H1 (cell line): Measurements from ENCODE around the gene ITGA4. TPM values are rescaled to one million over a fixed set of nuclear protein-coding genes. Genes with fewer than 3 reads are reported as not detected.

ENCODE experiments used
- CTCF ChIA-PET: fragments of 300-600 bp; sonication (Branson Sonifier 250); formaldehyde crosslinking; loops from one replicate; lab custom pipeline; 2021; ENCODE audit not compliant: partially characterized antibody; lab: Charles Lee
- POLR2A ChIA-PET: fragments of 300-600 bp; sonication (Branson Sonifier 250); formaldehyde crosslinking; loops from one replicate; lab custom pipeline; 2021; ENCODE audit warnings: inconsistent platforms; ENCODE audit not compliant: partially characterized antibody; lab: Charles Lee
- DNase-seq, 2 experiments: peaks; one replicate each; pipeline versions ENCODE4 v3.0.0 to v3.0.0-alpha.2; 2010 to 2022; ENCODE audit warnings: low spot score in 2 of 2, low read depth in 1 of 2, mixed read lengths in 1 of 2
- FAIRE-seq: peaks from 2 replicates; lab custom pipeline; 2011; peaks lifted over from hg19 to GRCh38; lab: Jason Lieb, UNC
- H2AFZ ChIP-seq: 2 replicates; pipeline ENCODE4 v1.8.1; 2012; ENCODE audit warnings: low read length, inconsistent platforms
- H2AK5ac ChIP-seq: 2 replicates; pipeline ENCODE4 v1.6.1; 2013; ENCODE audit warnings: low read depth, low read length
- H2BK120ac ChIP-seq: replicated peaks from 2 replicates; pipeline ENCODE3; 2013; ENCODE audit warnings: low read depth, low read length, inconsistent platforms
- H2BK12ac ChIP-seq: 2 replicates; pipeline ENCODE4 v1.6.1; 2013; ENCODE audit warnings: low read depth, low read length
- H2BK15ac ChIP-seq: 2 replicates; pipeline ENCODE4 v1.6.1; 2013; ENCODE audit warnings: low read length
- H2BK20ac ChIP-seq: 2 replicates; pipeline ENCODE4 v1.6.1; 2013; ENCODE audit warnings: low read length
- H2BK5ac ChIP-seq: 2 replicates; pipeline ENCODE4 v1.6.1; 2013; ENCODE audit warnings: low read depth, low read length
- H3K14ac ChIP-seq: 2 replicates; pipeline ENCODE4 v1.6.1; 2013; ENCODE audit warnings: inconsistent platforms; ENCODE audit not compliant: insufficient read length
- H3K18ac ChIP-seq: 2 replicates; pipeline ENCODE4 v1.6.1; 2013; ENCODE audit warnings: low read length; ENCODE audit errors: extremely low read depth
- H3K23ac ChIP-seq: 2 replicates; pipeline ENCODE4 v1.6.1; 2013; ENCODE audit warnings: inconsistent platforms; ENCODE audit not compliant: insufficient read length
- H3K23me2 ChIP-seq: 2 replicates; pipeline ENCODE4 v1.6.1; 2013; ENCODE audit warnings: low read depth, low read length
- H3K27ac ChIP-seq: 2 replicates; pipeline ENCODE4 v1.6.1; 2011; ENCODE audit warnings: low read depth, low read length, inconsistent platforms
- H3K27me3 ChIP-seq, 4 experiments: replicated peaks in 1 of 4; 1 replicate in 1 of 4; 2 replicates in 3 of 4; pipeline versions ENCODE4 v1.6.1 to v1.8.1; 2011 to 2013; ENCODE audit warnings: low read length in 3 of 4, mild to moderate bottlenecking in 3 of 4, inconsistent platforms in 2 of 4, mixed read lengths in 2 of 4, moderate library complexity in 1 of 4; ENCODE audit not compliant: control insufficient read depth in 3 of 4, insufficient read depth in 3 of 4; ENCODE audit errors: extremely low read depth in 1 of 4
- H3K36me3 ChIP-seq, 4 experiments: 2 replicates each; pipeline versions ENCODE4 v1.6.1 to v1.8.1; 2011 to 2013; ENCODE audit warnings: mild to moderate bottlenecking in 4 of 4, low read length in 3 of 4, moderate library complexity in 2 of 4, control low read depth in 1 of 4, inconsistent platforms in 1 of 4; ENCODE audit not compliant: insufficient read depth in 4 of 4, control insufficient read depth in 2 of 4
- H3K4ac ChIP-seq: replicated peaks from 2 replicates; pipeline ENCODE3; 2013; ENCODE audit warnings: low read length, low read depth, mixed read lengths, inconsistent platforms; ENCODE audit not compliant: insufficient read length
- H3K4me1 ChIP-seq, 4 experiments: replicated peaks in 1 of 4; 1 replicate in 1 of 4; 2 replicates in 3 of 4; pipeline versions ENCODE4 v1.6.1 to v1.8.1; 2011 to 2013; ENCODE audit warnings: low read length in 3 of 4, inconsistent platforms in 2 of 4, mixed read lengths in 1 of 4; ENCODE audit not compliant: insufficient read depth in 4 of 4, control insufficient read depth in 3 of 4
- H3K4me2 ChIP-seq, 2 experiments: 2 replicates each; pipeline versions ENCODE4 v1.6.1 to v1.8.1; 2011 to 2013; ENCODE audit warnings: low read depth in 2 of 2, low read length in 2 of 2, control low read depth in 1 of 2, inconsistent platforms in 1 of 2, mild to moderate bottlenecking in 1 of 2; ENCODE audit not compliant: insufficient read depth in 1 of 2
- H3K4me3 ChIP-seq, 4 experiments: fragments of 200-600, 300-600 bp in 1 of 4; sonication (generic), shearing (Covaris generic), sonication (Bioruptor Twin) in 1 of 4; 2 replicates each; pipeline versions ENCODE4 v1.5.1 to v1.8.1; 2011 to 2016; ENCODE audit warnings: low read length in 4 of 4, low read depth in 3 of 4, control low read depth in 2 of 4, inconsistent platforms in 2 of 4, mild to moderate bottlenecking in 2 of 4, mixed read lengths in 1 of 4, moderate library complexity in 1 of 4; ENCODE audit not compliant: insufficient read depth in 2 of 4; ENCODE audit errors: extremely low read depth in 1 of 4
- H3K56ac ChIP-seq: replicated peaks from 2 replicates; pipeline ENCODE3; 2013; ENCODE audit warnings: low read depth, mild to moderate bottlenecking, mixed read lengths, low read length, inconsistent platforms; ENCODE audit not compliant: insufficient read length
- H3K79me1 ChIP-seq: 2 replicates; pipeline ENCODE4 v1.6.1; 2013; ENCODE audit warnings: low read depth, low read length, control low read depth
- H3K79me2 ChIP-seq, 2 experiments: 2 replicates each; pipeline versions ENCODE4 v1.6.1 to v1.8.1; 2012 to 2013; ENCODE audit warnings: low read length in 2 of 2, mild to moderate bottlenecking in 2 of 2, inconsistent platforms in 1 of 2; ENCODE audit not compliant: insufficient read depth in 2 of 2, control insufficient read depth in 1 of 2
- H3K9ac ChIP-seq, 4 experiments: replicated peaks in 1 of 4; 1 replicate in 1 of 4; 2 replicates in 3 of 4; pipeline versions ENCODE4 v1.6.1 to v1.8.1; 2011 to 2013; ENCODE audit warnings: low read depth in 3 of 4, low read length in 3 of 4, control low read depth in 2 of 4, mild to moderate bottlenecking in 2 of 4, moderate library complexity in 2 of 4, inconsistent platforms in 1 of 4; ENCODE audit errors: extremely low read depth in 1 of 4
- H3K9me3 ChIP-seq, 2 experiments: 2 replicates each; pipeline versions ENCODE4 v1.6.1 to v1.8.1; 2012 to 2013; ENCODE audit warnings: mild to moderate bottlenecking in 2 of 2, moderate library complexity in 2 of 2, control low read depth in 1 of 2, inconsistent platforms in 1 of 2, low read depth in 1 of 2, low read length in 1 of 2, mixed read lengths in 1 of 2; ENCODE audit not compliant: insufficient read depth in 2 of 2
- H4K20me1 ChIP-seq, 2 experiments: replicated peaks in 1 of 2; 2 replicates each; pipeline versions ENCODE3 to v1.8.1; 2011 to 2013; ENCODE audit warnings: inconsistent platforms in 2 of 2, low read length in 2 of 2, mild to moderate bottlenecking in 1 of 2; ENCODE audit not compliant: insufficient read depth in 2 of 2, control insufficient read depth in 1 of 2
- H4K5ac ChIP-seq: 2 replicates; pipeline ENCODE4 v1.6.1; 2013; ENCODE audit warnings: low read length, low read depth, mixed read lengths, inconsistent platforms; ENCODE audit not compliant: insufficient read length
- H4K8ac ChIP-seq: 2 replicates; pipeline ENCODE4 v1.8.0; 2013; ENCODE audit warnings: mild to moderate bottlenecking, moderate library complexity, low read length, inconsistent platforms; ENCODE audit not compliant: insufficient read depth; ENCODE audit errors: extremely low read depth
- H4K91ac ChIP-seq: replicated peaks from 2 replicates; pipeline ENCODE3; 2013; ENCODE audit warnings: low read length, mixed read lengths, inconsistent platforms; ENCODE audit not compliant: insufficient read length
- BCL11A ChIP-seq, 2 experiments: IDR thresholded peaks; one replicate each; pipeline ENCODE4 v1.6.1; 2011; ENCODE audit warnings: low read depth in 2 of 2, low read length in 2 of 2, mild to moderate bottlenecking in 2 of 2
- CBX8 ChIP-seq: fragments of 300-800, 300-1000 bp; sonication (generic); IDR thresholded peaks from 2 replicates; pipeline ENCODE4 v1.7.1; 2016; ENCODE audit warnings: low read depth, low read length, borderline replicate concordance
- GABPA ChIP-seq: IDR thresholded peaks from 2 replicates; pipeline ENCODE4 v1.6.1; 2011; ENCODE audit warnings: mild to moderate bottlenecking, low read length, moderate library complexity, borderline replicate concordance; ENCODE audit not compliant: insufficient read depth
- HDAC2 ChIP-seq, 2 experiments: fragments of 300-600 bp in 1 of 2; sonication (generic) in 1 of 2; IDR thresholded peaks; 2 replicates each; pipeline ENCODE4 v1.6.1; 2011 to 2012; ENCODE audit warnings: low read depth in 2 of 2, low read length in 2 of 2, mild to moderate bottlenecking in 2 of 2, moderate library complexity in 2 of 2, borderline replicate concordance in 1 of 2, inconsistent platforms in 1 of 2
- JUN ChIP-seq: IDR thresholded peaks from 2 replicates; pipeline ENCODE4 v1.6.1; 2011; ENCODE audit warnings: low read depth, mild to moderate bottlenecking, improper control_type of control experiment, low read length
- JUND ChIP-seq: IDR thresholded peaks from 2 replicates; pipeline ENCODE4 v1.6.1; 2011; ENCODE audit warnings: mild to moderate bottlenecking, improper control_type of control experiment, low read length
- POU5F1 ChIP-seq: IDR thresholded peaks from 2 replicates; pipeline ENCODE4 v1.6.1; 2011; ENCODE audit warnings: low read depth, mild to moderate bottlenecking, low read length, moderate library complexity
- RFX5 ChIP-seq: IDR thresholded peaks from 2 replicates; pipeline ENCODE4 v1.6.1; 2011; ENCODE audit warnings: low read depth, low read length, improper control_type of control experiment, borderline replicate concordance
- RNF2 ChIP-seq: fragments of 200-900, 300-1000 bp; sonication (generic); IDR thresholded peaks from 2 replicates; pipeline ENCODE4 v1.7.1; 2016; ENCODE audit warnings: borderline replicate concordance, low read depth, mild to moderate bottlenecking, antibody characterized with exemption, low read length; ENCODE audit not compliant: poor library complexity, severe bottlenecking; ENCODE audit errors: missing control alignments
- RXRA ChIP-seq: IDR thresholded peaks from 2 replicates; pipeline ENCODE4 v1.6.1; 2011; ENCODE audit warnings: low read depth, mild to moderate bottlenecking, low read length, moderate library complexity; ENCODE audit not compliant: insufficient read depth
- SIX5 ChIP-seq: IDR thresholded peaks from 2 replicates; pipeline ENCODE4 v1.6.1; 2011; ENCODE audit warnings: mild to moderate bottlenecking, low read depth, low read length
- SUZ12 ChIP-seq: fragments of 200-600 bp; sonication (generic); IDR thresholded peaks from 2 replicates; pipeline ENCODE4 v1.6.1; 2012; ENCODE audit warnings: mild to moderate bottlenecking, inconsistent platforms, low read length, moderate library complexity, mixed read lengths
- WGBS, 2 experiments: shearing (Covaris generic) in 1 of 2; methylation state at CpG; one replicate each; pipeline versions ENCODE4 v1.1.6 to v1.1.7; 2013 to 2015; ENCODE audit warnings: low lambda C conversion rate in 2 of 2, mixed read lengths in 2 of 2, inconsistent platforms in 1 of 2, low coverage in 1 of 2, missing lambda C conversion rate in 1 of 2; ENCODE audit not compliant: insufficient replicate concordance in 2 of 2, insufficient coverage in 1 of 2, insufficient read length in 1 of 2; ENCODE audit errors: extremely low coverage in 1 of 2, missing lambda C conversion rate in 1 of 2; 5-methylcytosine and 5-hydroxymethylcytosine counted together
- polyA plus RNA-seq, 7 experiments: library from polyadenylated mRNA; depleted of rRNA in 3 of 7; stranded (reverse) in 5 of 7; unstranded in 2 of 7; fragments of >200 nt in 5 of 7; fragments of 200-250 nt in 2 of 7; gene quantifications; 1 replicate in 5 of 7; 2 replicates in 1 of 7; 4 replicates in 1 of 7; pipeline versions ENCODE4 v1.2.1 to v1.2.3, GENCODE V29; 2011 to 2013; ENCODE audit warnings: missing spikeins in 2 of 7, mixed read lengths in 2 of 7
- total RNA-seq: library from RNA; stranded (reverse); fragmentation: NEBNext Ultra II Directional; extraction: Animal tissue kit (Norgen Biotek cat#: 25700); gene quantifications from 2 replicates; pipeline ENCODE4 v1.2.1, GENCODE V29; 2021
- TF ChIP-seq, protein P1 (sequence below): IDR thresholded peaks from 2 replicates; pipeline ENCODE4 v1.6.1; 2012; ENCODE audit warnings: inconsistent platforms

Gene ITGA4
- total and polyA plus RNA-seq, 2 of the 8 experiments (the other 6 are each of a cell fraction or from before 2014, with no cell fraction given) = 0.60 to 2.1 TPM

DNA sequence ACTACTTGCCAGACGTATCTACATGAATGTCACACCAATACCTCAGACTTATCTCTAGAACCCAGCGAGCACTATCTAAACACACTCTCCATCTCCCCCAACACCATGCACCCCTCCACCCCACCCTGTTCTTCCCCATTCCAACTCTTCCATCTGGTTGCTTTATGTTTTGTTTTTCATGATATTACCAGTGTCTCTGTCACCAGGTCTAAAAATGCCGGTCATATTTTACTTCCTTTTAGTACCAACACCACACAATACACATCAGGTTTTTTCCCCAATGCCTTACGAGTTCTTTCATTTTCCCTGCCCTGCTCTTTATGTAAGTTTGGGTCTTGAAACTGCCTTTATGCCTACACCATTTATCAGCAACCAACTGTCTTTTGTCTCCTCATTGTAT, 10.2 kb upstream of the ITGA4 start:
- WGBS, 2 experiments = 90% methylated on average over 4 of the region's 4 CpGs; no CpG with 5 or more reads in 1 of the 2 experiments
- TF ChIP-seq RFX5 (no peak), GABPA (no peak), RXRA (no peak), SIX5 (no peak), JUND (no peak), POU5F1 (no peak), JUN (no peak), RNF2 (no peak), BCL11A (IDR thresholded peaks at IDR 0.05; ENCODE audit: low read depth in 2 of 2, low read length in 2 of 2) (no peak), CBX8 (no peak), HDAC2 (IDR thresholded peaks at IDR 0.05; ENCODE audit: borderline replicate concordance in 1 of 2, low read depth in 2 of 2, low read length in 2 of 2) (no peak), SUZ12 (no peak)
- TF ChIP-seq, protein P1, sequence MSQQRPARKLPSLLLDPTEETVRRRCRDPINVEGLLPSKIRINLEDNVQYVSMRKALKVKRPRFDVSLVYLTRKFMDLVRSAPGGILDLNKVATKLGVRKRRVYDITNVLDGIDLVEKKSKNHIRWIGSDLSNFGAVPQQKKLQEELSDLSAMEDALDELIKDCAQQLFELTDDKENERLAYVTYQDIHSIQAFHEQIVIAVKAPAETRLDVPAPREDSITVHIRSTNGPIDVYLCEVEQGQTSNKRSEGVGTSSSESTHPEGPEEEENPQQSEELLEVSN = no peak

More for the DNA sequence above, 10.2 kb upstream of the ITGA4 start:
- Histone ChIP-seq H3K56ac (no peak overlapping the region), H3K9ac (no peak overlapping the region), H3K18ac (no peak overlapping the region), H3K79me1 (no peaks in the 10 kb centered on the region), H3K14ac (no peak overlapping the region), H2BK15ac (no peak overlapping the region), H4K5ac (no peak overlapping the region), H3K79me2 (no peaks in the 10 kb centered on the region), H3K9me3 (no peaks in the 10 kb centered on the region), H4K91ac (no peak overlapping the region), H2AK5ac (no peak overlapping the region), H2BK12ac (no peak overlapping the region), H3K4me3 (no peak overlapping the region), H2AFZ (no peak overlapping the region), H3K23me2 (no peaks in the 10 kb centered on the region), H4K8ac (no peak overlapping the region), H4K20me1 (no peaks in the 10 kb centered on the region), H3K4me2 (no peak overlapping the region), H2BK5ac (no peak overlapping the region), H3K4me1 (no peaks in the 10 kb centered on the region), H2BK20ac (no peak overlapping the region), H3K27me3 (no peaks in the 10 kb centered on the region), H3K23ac (no peak overlapping the region), H3K4ac (no peak overlapping the region), H3K36me3 (no peaks in the 10 kb centered on the region), H3K27ac (no peak overlapping the region), H2BK120ac (no peak overlapping the region)
- no peak for DNase-seq
- ChIA-PET POLR2A (no interaction called here), CTCF (interaction anchor here (0.6 to 1.5 kb wide), 4 partner anchors 8 to 11 kb away, joined by 3 to 8 read pairs (median 3); partner anchors contain the start of gene ITGA4)
- FAIRE-seq = no peak
